Activated CD8-positive, alpha-beta T cell treated with anti-CD3 and anti-CD28 coated beads for 36 hours (primary cell): ENCODE results near the gene DMRTC2. TPM values are rescaled to one million over a fixed set of nuclear protein-coding genes. Genes with fewer than 3 reads are reported as not detected.

Source experiments
- ATAC-seq: fragments of 200-7000 bp; cut with Tn5 transposase; one replicate; pipeline ENCODE4 v1.10.0; 2021; ENCODE audit warnings: mild to moderate bottlenecking, moderate library complexity
- CTCF ChIA-PET: fragments of 350-600 bp; sonication (Branson Sonifier 250); formaldehyde crosslinking; loops from one replicate; lab custom pipeline; 2021; ENCODE audit warnings: antibody characterized with exemption; lab: Charles Lee
- POLR2A ChIA-PET: fragments of 350-600 bp; sonication (Branson Sonifier 250); formaldehyde crosslinking; loops from one replicate; lab custom pipeline; 2021; ENCODE audit warnings: antibody characterized with exemption; lab: Charles Lee
- DNase-seq: peaks from one replicate; pipeline ENCODE4 v3.0.0-alpha.2; 2020
- H3K27ac Mint-ChIP-seq: one replicate; pipeline ENCODE4 v1.8.0; 2021; ENCODE audit warnings: mild to moderate bottlenecking, mixed read lengths
- H3K27me3 Mint-ChIP-seq: one replicate; pipeline ENCODE4 v1.8.0; 2021; ENCODE audit warnings: mixed read lengths
- H3K36me3 Mint-ChIP-seq: one replicate; pipeline ENCODE4 v1.8.0; 2021; ENCODE audit warnings: low read depth, mixed read lengths
- H3K4me1 Mint-ChIP-seq: one replicate; pipeline ENCODE4 v1.8.0; 2021; ENCODE audit warnings: low read depth, mixed read lengths
- H3K4me3 Mint-ChIP-seq: one replicate; pipeline ENCODE4 v1.8.0; 2021; ENCODE audit warnings: mild to moderate bottlenecking, moderate library complexity, mixed read lengths
- H3K9me3 Mint-ChIP-seq: one replicate; pipeline ENCODE4 v1.8.0; 2021; ENCODE audit warnings: mixed read lengths
- CTCF ChIP-seq: fragments of 200-600 bp; IDR thresholded peaks from one replicate; pipeline ENCODE4 v1.8.0; 2022; ENCODE audit warnings: antibody characterized with exemption, mild to moderate bottlenecking
- intact Hi-C: fragments of 100-400 bp; cut with micrococcal nuclease; formaldehyde crosslinking; loops from one replicate; pipeline ENCODE4 v1.10.0; 2022
- total RNA-seq, 2 experiments: library from RNA; stranded (reverse); gene quantifications; one replicate each; pipeline ENCODE4 v1.2.3, GENCODE V29; 2021

Gene DMRTC2
- total RNA-seq, 2 experiments from 2014 or later, result not detected

- DNase-seq, result no peak
- Mint-ChIP-seq H3K9me3 (no peaks in the 10 kb centered on the region), H3K36me3 (no peaks in the 10 kb centered on the region), H3K4me3 (no peak overlapping the region), H3K27ac (no peak overlapping the region), H3K27me3 (peaks cover 1% of the 10 kb centered on the region), H3K4me1 (peaks cover 21% of the 10 kb centered on the region)
- TF ChIP-seq CTCF, result no peak
- no peak for ATAC-seq
- ChIA-PET CTCF (interaction anchor here (1.5 to 4.3 kb wide), 6 partner anchors 9 to 101 kb away, joined by 3 to 23 read pairs (median 7); no protein-coding TSS in a partner anchor), POLR2A (interaction anchor here (1.3 kb wide), 1 partner anchor 58 kb away, joined by 3 read pairs; the partner anchor contains the start of gene RPS19)
- intact Hi-C loops, result no loop called here
Measured at GRCh38 chr19:41801792-41802211, 43.0 kb upstream of the DMRTC2 start.

- H3K27ac Mint-ChIP-seq, result no peak overlapping the region
- DNase-seq, result no peak
- H3K4me1 Mint-ChIP-seq, result peaks cover 21% of the 10 kb centered on the region
- no peak for TF ChIP-seq CTCF
- no peak overlapping the region for H3K4me3 Mint-ChIP-seq
- ChIA-PET POLR2A (interaction anchor here (0.6 to 1.3 kb wide), 2 partner anchors 11 to 57 kb away, joined by 3 read pairs; partner anchors contain the start of gene RPS19), CTCF (interaction anchor here (1.5 to 4.3 kb wide), 7 partner anchors 8 to 102 kb away, joined by 3 to 23 read pairs (median 8); no protein-coding TSS in a partner anchor)
- peaks cover 1% of the 10 kb centered on the region for H3K27me3 Mint-ChIP-seq
- H3K9me3 Mint-ChIP-seq, result no peaks in the 10 kb centered on the region
- ATAC-seq, result no peak
- intact Hi-C loops, result no loop called here
- H3K36me3 Mint-ChIP-seq, result no peaks in the 10 kb centered on the region
Measured at GRCh38 chr19:41802770-41803169, 42.1 kb upstream of the DMRTC2 start.

GRCh38 chr19:41804336-41804735 is 40.5 kb upstream of the DMRTC2 start:
- no peak for TF ChIP-seq CTCF

GRCh38 chr19:41807176-41807575 is 37.7 kb upstream of the DMRTC2 start:
- H3K27me3 Mint-ChIP-seq, result peaks cover 10% of the 10 kb centered on the region
- ChIA-PET CTCF (interaction anchor here (1.4 to 2.8 kb wide), 2 partner anchors 12 to 14 kb away, joined by 5 to 7 read pairs; no protein-coding TSS in a partner anchor), POLR2A (no interaction called here)
- DNase-seq (no peak), ATAC-seq (no peak)
- no peak overlapping the region for H3K27ac Mint-ChIP-seq
- H3K4me1 Mint-ChIP-seq, result peaks cover 15% of the 10 kb centered on the region
- no peak for TF ChIP-seq CTCF
- no peaks in the 10 kb centered on the region for H3K9me3 Mint-ChIP-seq
- no peak overlapping the region for H3K4me3 Mint-ChIP-seq
- intact Hi-C loops, result no loop called here
- no peaks in the 10 kb centered on the region for H3K36me3 Mint-ChIP-seq

More at GRCh38 chr19:41804336-41804735, 40.5 kb upstream of the DMRTC2 start:
- Mint-ChIP-seq H3K9me3 (no peaks in the 10 kb centered on the region), H3K4me3 (no peak overlapping the region), H3K4me1 (peaks cover 21% of the 10 kb centered on the region), H3K36me3 (no peaks in the 10 kb centered on the region), H3K27ac (peak overlapping the region; percentile 62), H3K27me3 (peaks cover 3% of the 10 kb centered on the region)
- POLR2A ChIA-PET, result interaction anchor here (0.7 kb wide), 1 partner anchor 179 kb away, joined by 4 read pairs; no protein-coding TSS in a partner anchor
- DNase-seq (no peak), ATAC-seq (no peak)
- intact Hi-C loops, result no loop called here
- CTCF ChIA-PET, result interaction anchor here (2.1 to 4.3 kb wide), 2 partner anchors 9 to 12 kb away, joined by 13 to 23 read pairs; no protein-coding TSS in a partner anchor
